HUES48 (cell line): Measurements from ENCODE around the gene ZNF521.

Experiments used
- H3K27ac ChIP-seq: one replicate; pipeline ENCODE4 v1.7.0; 2013; ENCODE audit warnings: low read depth, low read length, inconsistent platforms
- H3K27me3 ChIP-seq: 2 replicates; pipeline ENCODE4 v1.6.1; 2013; ENCODE audit warnings: mild to moderate bottlenecking, low read length; ENCODE audit not compliant: control insufficient read depth, insufficient read depth
- H3K36me3 ChIP-seq: 2 replicates; pipeline ENCODE4 v1.6.1; 2013; ENCODE audit warnings: low read length; ENCODE audit not compliant: control insufficient read depth, insufficient read depth
- H3K4me1 ChIP-seq: 2 replicates; pipeline ENCODE4 v1.6.1; 2013; ENCODE audit warnings: mild to moderate bottlenecking, low read length; ENCODE audit not compliant: control insufficient read depth, insufficient read depth
- H3K4me3 ChIP-seq: 2 replicates; pipeline ENCODE4 v1.5.1; 2013; ENCODE audit warnings: mild to moderate bottlenecking, low read depth, low read length
- H3K9ac ChIP-seq: 2 replicates; pipeline ENCODE4 v1.6.1; 2013; ENCODE audit warnings: mild to moderate bottlenecking, low read depth, low read length, moderate library complexity
- H3K9me3 ChIP-seq: 2 replicates; pipeline ENCODE4 v1.6.1; 2013; ENCODE audit warnings: low read length; ENCODE audit not compliant: control insufficient read depth, insufficient read depth

Gene ZNF521

DNA sequence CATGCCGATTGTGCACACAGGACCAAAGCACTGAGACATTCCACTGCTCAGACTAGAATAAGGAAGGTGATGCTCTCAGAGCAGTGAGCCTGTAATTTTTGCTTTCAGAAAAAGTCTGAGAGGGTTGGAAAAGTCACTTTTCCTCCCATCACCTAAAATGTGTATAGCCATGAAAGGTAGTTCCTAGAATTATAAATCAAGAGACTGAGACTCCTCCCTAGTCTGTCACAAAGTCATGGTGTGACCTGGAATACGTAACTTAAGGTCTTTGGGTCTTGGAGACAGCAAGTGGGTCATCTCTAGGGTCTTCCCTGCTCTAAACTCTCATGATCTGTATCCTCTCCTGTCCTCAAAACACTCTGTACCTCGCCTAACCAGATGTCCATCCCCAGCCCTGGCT, 16.9 kb downstream of the ZNF521 start:
- H3K36me3 ChIP-seq, result no peaks in the 10 kb centered on the region
- H3K27ac ChIP-seq, result no peak overlapping the region
- no peak overlapping the region for H3K4me3 ChIP-seq
- H3K4me1 ChIP-seq, result no peaks in the 10 kb centered on the region
- no peaks in the 10 kb centered on the region for H3K9me3 ChIP-seq
- no peak overlapping the region for H3K9ac ChIP-seq
- H3K27me3 ChIP-seq, result no peaks in the 10 kb centered on the region

DNA sequence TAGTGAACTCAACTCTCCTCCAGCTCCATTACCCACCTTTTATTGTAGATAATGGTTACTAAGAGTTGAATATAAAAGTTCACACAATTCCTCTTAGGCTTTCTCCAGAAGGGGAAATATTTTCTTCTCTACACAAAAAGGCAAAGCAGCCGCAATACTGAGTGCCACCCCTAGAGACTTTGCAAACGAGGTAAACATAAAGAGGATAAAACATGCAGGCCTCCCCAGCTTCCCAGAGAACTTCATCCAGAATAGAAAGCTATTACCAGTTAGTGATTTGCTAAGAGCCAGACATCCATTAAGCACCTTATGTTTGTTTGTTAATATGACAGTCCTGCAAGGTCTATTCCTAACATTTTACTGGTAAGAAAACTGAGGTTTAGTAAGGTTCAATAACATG, 17.4 kb downstream of the ZNF521 start:
- Histone ChIP-seq H3K9me3 (no peaks in the 10 kb centered on the region), H3K4me3 (no peak overlapping the region), H3K9ac (no peak overlapping the region), H3K27me3 (no peaks in the 10 kb centered on the region), H3K27ac (no peak overlapping the region), H3K36me3 (no peaks in the 10 kb centered on the region), H3K4me1 (peaks cover 2% of the 10 kb centered on the region; the same call in 1 of the 2 replicates)

DNA sequence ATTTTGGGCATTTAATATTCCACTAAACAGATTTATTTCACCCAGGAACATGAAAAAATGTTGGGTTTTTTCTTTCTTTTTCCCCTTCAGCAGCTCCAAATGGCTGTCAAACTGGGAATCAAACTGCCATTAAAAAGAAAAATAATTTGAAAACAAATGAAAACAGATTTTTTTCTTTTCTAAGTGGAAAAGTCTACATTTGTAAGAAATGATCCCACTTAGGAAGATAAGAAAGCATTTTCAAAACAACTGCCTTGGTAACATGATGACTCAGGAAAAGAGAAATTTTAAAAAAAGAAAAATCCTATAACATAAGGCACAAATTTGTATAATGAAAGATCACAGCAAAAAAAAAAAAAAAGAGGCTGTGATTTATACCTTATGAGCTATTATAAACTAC, 20.0 kb downstream of the ZNF521 start:
- H3K9me3 ChIP-seq, result no peaks in the 10 kb centered on the region
- no peak overlapping the region for H3K4me3 ChIP-seq

DNA sequence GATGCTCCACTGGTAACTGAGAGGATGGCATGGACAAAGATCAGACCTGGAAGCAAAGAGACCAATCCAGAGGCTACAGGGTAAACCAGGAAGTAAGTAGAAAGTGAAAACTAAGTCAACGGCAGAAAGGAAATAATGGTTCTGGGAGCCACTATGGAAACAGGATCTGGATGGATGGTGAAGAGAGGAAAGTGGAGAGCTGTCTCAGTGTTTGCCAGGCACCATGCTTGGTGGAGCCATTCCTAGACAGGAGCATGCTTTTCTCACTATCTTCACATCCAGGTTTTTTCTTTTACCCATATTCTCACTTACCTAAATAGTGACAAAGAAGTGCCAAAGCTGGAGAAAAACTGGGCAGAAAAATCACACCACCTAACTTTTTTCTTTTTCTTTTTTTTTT, 22.2 kb downstream of the ZNF521 start:
- H3K4me1 ChIP-seq, result peaks cover 8% of the 10 kb centered on the region; the same call in 1 of the 2 replicates
- H3K36me3 ChIP-seq, result no peaks in the 10 kb centered on the region
- H3K9me3 ChIP-seq, result no peaks in the 10 kb centered on the region
- no peak overlapping the region for H3K4me3 ChIP-seq
- H3K27me3 ChIP-seq, result no peaks in the 10 kb centered on the region
- H3K27ac ChIP-seq, result no peak overlapping the region
- H3K9ac ChIP-seq, result no peak overlapping the region

More for the DNA sequence above, 20.0 kb downstream of the ZNF521 start:
- Histone ChIP-seq H3K4me1 (peaks cover 8% of the 10 kb centered on the region; the same call in 1 of the 2 replicates), H3K9ac (no peak overlapping the region), H3K27me3 (no peaks in the 10 kb centered on the region), H3K27ac (no peak overlapping the region), H3K36me3 (no peaks in the 10 kb centered on the region)

DNA sequence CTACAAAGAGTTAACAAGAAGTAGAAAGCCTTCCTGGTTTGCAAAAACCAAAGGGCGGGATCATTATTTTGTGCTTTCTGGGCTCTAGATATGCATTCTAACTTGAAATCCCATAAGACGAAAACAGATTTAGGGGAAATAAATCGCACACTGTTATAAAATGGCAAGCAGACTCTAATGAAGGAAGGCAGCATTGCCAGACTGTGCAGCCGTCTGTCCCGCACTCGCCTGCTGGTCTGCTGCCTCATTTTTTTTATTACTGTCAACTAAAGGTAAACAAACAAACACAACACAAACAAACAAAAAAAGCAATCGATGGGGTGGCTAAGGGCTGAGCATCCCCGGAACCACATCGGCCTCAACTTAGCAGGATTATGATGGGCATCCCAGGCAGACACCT, 24.4 kb downstream of the ZNF521 start:
- Histone ChIP-seq H3K9ac (no peak overlapping the region), H3K4me3 (no peak overlapping the region), H3K36me3 (no peaks in the 10 kb centered on the region), H3K4me1 (peaks cover 8% of the 10 kb centered on the region; the same call in 1 of the 2 replicates), H3K27me3 (no peaks in the 10 kb centered on the region), H3K9me3 (no peaks in the 10 kb centered on the region), H3K27ac (no peak overlapping the region)

DNA sequence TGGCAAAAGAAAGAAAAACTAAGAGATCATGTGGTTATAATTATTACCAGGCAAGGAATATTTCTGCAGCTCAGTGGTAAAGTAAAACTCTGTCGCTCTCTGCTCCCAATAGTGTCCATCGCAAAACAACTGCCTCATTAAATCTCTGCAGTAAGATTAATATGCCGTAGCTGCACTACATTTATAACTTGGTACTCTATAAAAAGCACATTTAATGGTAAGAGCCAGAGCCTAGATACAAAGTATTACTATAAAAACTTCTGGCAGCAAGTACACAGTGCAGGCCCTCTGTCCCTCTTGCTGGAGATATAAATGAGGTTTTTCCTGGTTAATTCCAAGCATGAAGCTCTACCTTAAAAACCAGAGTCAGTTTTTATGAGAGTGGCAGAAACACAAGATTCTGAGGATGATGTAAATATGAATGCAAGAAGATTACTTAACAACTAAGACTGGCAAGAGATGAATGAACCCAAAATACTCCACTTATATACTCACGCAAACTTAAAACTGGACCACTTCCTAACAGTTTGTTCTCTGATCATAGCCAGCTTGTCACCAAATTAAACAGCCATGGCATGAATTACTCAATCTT, 25.5 kb downstream of the ZNF521 start:
- no peaks in the 10 kb centered on the region for H3K36me3 ChIP-seq
- H3K4me3 ChIP-seq, result no peak overlapping the region
- H3K27ac ChIP-seq, result no peak overlapping the region
- no peaks in the 10 kb centered on the region for H3K9me3 ChIP-seq
- no peak overlapping the region for H3K9ac ChIP-seq
- H3K4me1 ChIP-seq, result peaks cover 8% of the 10 kb centered on the region; the same call in 1 of the 2 replicates
- no peaks in the 10 kb centered on the region for H3K27me3 ChIP-seq

DNA sequence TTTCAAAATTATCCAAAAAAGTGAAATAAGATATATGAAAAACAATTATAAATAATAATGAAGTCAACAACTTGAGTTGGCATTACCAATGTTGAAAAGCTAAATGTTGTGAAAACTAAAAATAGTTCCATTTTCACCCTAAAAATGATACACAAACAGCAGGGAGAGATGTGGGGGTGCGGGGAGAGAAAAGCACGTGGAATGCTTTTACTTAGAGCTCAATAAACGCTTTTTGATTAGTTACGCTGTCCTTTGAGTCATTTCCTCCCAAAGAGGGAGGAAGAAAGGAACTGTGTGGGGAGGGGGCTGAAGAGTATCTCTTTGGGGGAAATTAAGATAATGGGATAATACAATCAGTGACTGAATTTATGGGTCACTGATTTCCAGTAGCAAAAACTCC, 29.2 kb downstream of the ZNF521 start:
- Histone ChIP-seq H3K27ac (no peak overlapping the region), H3K4me1 (no peaks in the 10 kb centered on the region), H3K36me3 (no peaks in the 10 kb centered on the region), H3K4me3 (no peak overlapping the region), H3K9ac (no peak overlapping the region), H3K9me3 (no peaks in the 10 kb centered on the region), H3K27me3 (no peaks in the 10 kb centered on the region)

DNA sequence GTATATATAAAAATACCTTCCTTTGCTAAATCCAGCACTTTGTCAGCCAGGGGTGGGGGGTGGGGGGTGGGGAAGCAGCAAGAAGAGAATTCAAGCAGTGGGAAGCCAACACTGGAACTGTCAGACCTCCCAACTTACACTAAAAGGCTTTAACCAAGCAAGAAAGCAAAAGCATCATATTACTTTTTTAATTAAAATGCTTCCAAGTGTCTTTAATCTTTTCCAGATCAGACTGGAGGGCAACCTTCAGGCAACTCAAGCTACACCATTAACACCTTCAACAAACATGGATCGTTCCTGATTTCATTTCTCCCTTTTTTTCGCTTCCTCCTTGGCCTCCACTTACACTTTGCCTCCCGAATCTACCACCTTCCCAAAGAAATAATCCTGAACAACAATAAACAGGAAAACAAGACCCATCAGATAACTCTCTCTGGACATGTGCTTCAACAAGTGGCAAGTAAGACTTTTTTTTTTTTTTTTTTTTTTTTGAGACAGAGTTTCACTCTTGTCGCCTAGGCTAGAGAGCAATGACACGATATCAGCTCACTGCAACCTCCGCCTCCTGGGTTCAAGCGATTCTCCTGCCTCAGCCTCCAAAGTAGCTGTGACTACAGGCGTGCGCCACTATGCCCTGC, 35.5 kb downstream of the ZNF521 start:
- Histone ChIP-seq H3K9me3 (no peaks in the 10 kb centered on the region), H3K27ac (no peak overlapping the region), H3K9ac (no peak overlapping the region), H3K4me1 (no peaks in the 10 kb centered on the region; the same call in 1 of the 2 replicates), H3K27me3 (no peaks in the 10 kb centered on the region), H3K36me3 (no peaks in the 10 kb centered on the region), H3K4me3 (no peak overlapping the region)

DNA sequence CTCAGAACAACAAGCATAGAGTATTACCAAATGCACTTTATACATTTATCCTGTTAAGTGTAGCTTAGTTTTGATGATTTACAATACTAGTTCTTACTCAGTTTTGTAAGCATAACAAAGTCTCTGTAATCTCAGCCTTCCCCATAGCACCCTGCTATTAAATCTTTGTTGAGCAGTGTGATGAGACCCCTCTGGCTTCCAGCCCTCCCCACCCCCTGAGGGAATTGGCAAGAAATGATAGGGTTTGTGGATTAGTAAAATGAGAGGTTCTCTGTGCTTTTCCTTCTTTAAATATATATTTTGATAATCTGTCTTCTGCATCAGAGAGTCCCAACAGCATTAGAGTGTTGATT, 37.2 kb downstream of the ZNF521 start:
- Histone ChIP-seq H3K27me3 (no peaks in the 10 kb centered on the region), H3K4me3 (no peak overlapping the region), H3K36me3 (no peaks in the 10 kb centered on the region), H3K4me1 (no peaks in the 10 kb centered on the region; the same call in 1 of the 2 replicates), H3K9me3 (no peaks in the 10 kb centered on the region), H3K27ac (no peak overlapping the region), H3K9ac (no peak overlapping the region)

DNA sequence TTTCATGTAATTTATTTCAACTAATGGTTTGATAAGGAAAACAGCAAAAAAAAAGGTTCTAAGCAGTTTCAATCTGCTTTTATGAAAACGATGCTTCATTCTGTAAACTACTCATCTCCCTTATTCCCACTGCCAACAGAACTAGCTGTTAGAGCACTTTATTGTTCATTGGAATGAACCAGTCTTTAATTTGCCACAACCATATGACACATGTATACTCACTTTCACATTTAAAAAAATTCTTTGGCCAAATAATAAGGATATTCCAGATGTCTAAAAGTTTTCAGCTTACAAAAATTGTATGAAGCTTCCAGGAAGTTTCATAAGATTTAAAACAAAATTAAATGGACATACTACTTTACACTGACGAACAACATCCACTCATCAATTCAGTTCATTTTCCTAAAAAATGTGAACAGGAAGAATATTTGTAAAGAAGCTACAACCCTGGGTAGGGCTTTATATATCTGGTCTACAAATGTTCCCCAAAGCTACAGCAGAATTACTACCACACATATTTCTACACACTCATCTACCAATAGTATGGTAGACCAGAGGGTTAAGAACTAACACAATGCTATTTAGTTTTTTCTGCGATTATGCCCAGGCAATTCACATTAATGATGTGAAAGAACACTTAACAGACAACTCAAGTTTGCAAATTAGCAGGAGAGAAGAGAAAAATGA, 37.7 kb downstream of the ZNF521 start:
- no peaks in the 10 kb centered on the region for H3K9me3 ChIP-seq
- H3K4me1 ChIP-seq, result no peaks in the 10 kb centered on the region; the same call in 1 of the 2 replicates
- no peak overlapping the region for H3K4me3 ChIP-seq
- no peaks in the 10 kb centered on the region for H3K27me3 ChIP-seq
- no peak overlapping the region for H3K27ac ChIP-seq
- no peak overlapping the region for H3K9ac ChIP-seq
- H3K36me3 ChIP-seq, result no peaks in the 10 kb centered on the region

DNA sequence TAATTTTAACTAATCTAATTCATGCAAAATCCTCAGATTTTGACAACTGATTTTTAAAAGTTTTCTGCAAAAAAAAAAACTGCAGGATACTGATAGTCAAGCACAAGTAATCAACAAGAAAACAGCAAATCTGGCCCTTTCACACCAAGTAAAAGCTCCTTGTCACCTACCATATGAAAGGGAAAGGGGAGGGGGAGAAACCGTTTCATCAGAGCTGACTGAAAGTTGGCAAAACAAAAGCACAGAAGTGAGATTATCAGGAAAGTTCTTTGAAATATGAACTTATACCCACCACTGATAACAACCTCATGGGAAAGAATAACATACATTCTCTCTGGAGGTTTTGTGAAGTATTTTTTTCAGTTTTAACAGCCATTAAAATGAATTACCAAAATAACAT, 38.7 kb downstream of the ZNF521 start:
- Histone ChIP-seq H3K4me3 (no peak overlapping the region), H3K27ac (no peak overlapping the region), H3K4me1 (no peaks in the 10 kb centered on the region; the same call in 1 of the 2 replicates), H3K9me3 (no peaks in the 10 kb centered on the region), H3K36me3 (no peaks in the 10 kb centered on the region), H3K9ac (no peak overlapping the region), H3K27me3 (no peaks in the 10 kb centered on the region)
